WTC11 (cell line): ENCODE results near the gene CORO2B. TPM values are rescaled to one million over a fixed set of nuclear protein-coding genes. Genes with fewer than 3 reads are reported as not detected.

Experiments
- ATAC-seq: fragments of 200-7000 bp; cut with Tn5 transposase; 2 replicates; pipeline ENCODE4 v1.10.0; 2021; ENCODE audit warnings: mild to moderate bottlenecking, moderate library complexity
- CTCF ChIA-PET: fragments of 300-600 bp; sonication (Branson Sonifier 250); formaldehyde crosslinking; loops from one replicate; lab custom pipeline; 2021; ENCODE audit warnings: antibody characterized with exemption; lab: Charles Lee
- POLR2A ChIA-PET: fragments of 350-600 bp; sonication (Branson Sonifier 250); formaldehyde crosslinking; loops from one replicate; lab custom pipeline; 2021; ENCODE audit warnings: antibody characterized with exemption; lab: Charles Lee
- DNase-seq: peaks from one replicate; pipeline ENCODE4 v3.0.0; 2021; ENCODE audit warnings: low spot score
- H3K27ac Mint-ChIP-seq: 2 replicates; pipeline ENCODE4 v1.8.0; 2021; ENCODE audit warnings: mixed read lengths
- H3K27me3 Mint-ChIP-seq: 2 replicates; pipeline ENCODE4 v1.8.0; 2021; ENCODE audit warnings: low read depth, mild to moderate bottlenecking, moderate library complexity, mixed read lengths
- H3K36me3 Mint-ChIP-seq: 2 replicates; pipeline ENCODE4 v1.8.0; 2021; ENCODE audit warnings: mixed read lengths
- H3K4me1 Mint-ChIP-seq: 2 replicates; pipeline ENCODE4 v1.8.0; 2022; ENCODE audit warnings: mixed read lengths
- H3K4me3 Mint-ChIP-seq: 2 replicates; pipeline ENCODE4 v1.8.0; 2021; ENCODE audit warnings: mild to moderate bottlenecking, moderate library complexity, mixed read lengths
- H3K9me3 Mint-ChIP-seq: 2 replicates; pipeline ENCODE4 v1.8.0; 2021; ENCODE audit warnings: mixed read lengths
- ATF1 ChIP-seq: sonication (generic); formaldehyde crosslinking; IDR thresholded peaks from 2 replicates; pipeline ENCODE4 v1.8.1; 2023; ENCODE audit warnings: mild to moderate bottlenecking, moderate library complexity, missing genetic modification reagents
- CREB1 ChIP-seq: sonication (generic); formaldehyde crosslinking; IDR thresholded peaks from 2 replicates; pipeline ENCODE4 v1.8.0; 2023; ENCODE audit warnings: mild to moderate bottlenecking, missing genetic modification reagents
- E2F1 ChIP-seq: sonication (generic); formaldehyde crosslinking; IDR thresholded peaks from 2 replicates; pipeline ENCODE4 v1.8.0; 2022; ENCODE audit warnings: mild to moderate bottlenecking, missing genetic modification reagents
- E2F5 ChIP-seq: sonication (generic); formaldehyde crosslinking; IDR thresholded peaks from 2 replicates; pipeline ENCODE4 v1.8.1; 2022; ENCODE audit warnings: mild to moderate bottlenecking, moderate library complexity, missing genetic modification reagents
- ETV6 ChIP-seq: sonication (generic); formaldehyde crosslinking; IDR thresholded peaks from 2 replicates; pipeline ENCODE4 v1.8.1; 2022; ENCODE audit warnings: mild to moderate bottlenecking, missing genetic modification reagents
- FOXJ3 ChIP-seq: sonication (generic); formaldehyde crosslinking; IDR thresholded peaks from 2 replicates; pipeline ENCODE4 v1.9.0; 2021; ENCODE audit warnings: missing genetic modification reagents, mild to moderate bottlenecking, borderline replicate concordance
- GABPB1 ChIP-seq: sonication (generic); formaldehyde crosslinking; IDR thresholded peaks from 2 replicates; pipeline ENCODE4 v1.8.1; 2023; ENCODE audit warnings: mild to moderate bottlenecking, missing genetic modification reagents
- HMGXB4 ChIP-seq: sonication (generic); formaldehyde crosslinking; IDR thresholded peaks from 2 replicates; pipeline ENCODE4 v1.8.1; 2023; ENCODE audit warnings: mild to moderate bottlenecking, moderate library complexity, missing genetic modification reagents
- JUN ChIP-seq: sonication (generic); formaldehyde crosslinking; IDR thresholded peaks from 2 replicates; pipeline ENCODE4 v1.8.0; 2023; ENCODE audit warnings: mild to moderate bottlenecking, missing genetic modification reagents
- NFATC4 ChIP-seq: fragments of 250-450 bp; sonication (Bioruptor Pico); IDR thresholded peaks from 2 replicates; pipeline ENCODE4 v1.9.0; 2021; ENCODE audit warnings: mild to moderate bottlenecking
- NFYB ChIP-seq: sonication (generic); formaldehyde crosslinking; conservative IDR thresholded peaks from 2 replicates; pipeline ENCODE4 v1.8.0; 2022; ENCODE audit warnings: low read depth, missing genetic modification reagents
- PRRX2 ChIP-seq: fragments of 250-450 bp; sonication (Bioruptor Pico); IDR thresholded peaks from 2 replicates; pipeline ENCODE4 v1.8.0; 2021; ENCODE audit warnings: mild to moderate bottlenecking
- SMAD3 ChIP-seq: sonication (generic); formaldehyde crosslinking; IDR thresholded peaks from 2 replicates; pipeline ENCODE4 v1.8.0; 2022; ENCODE audit warnings: missing genetic modification reagents, mild to moderate bottlenecking, borderline replicate concordance
- SMAD4 ChIP-seq: sonication (generic); formaldehyde crosslinking; IDR thresholded peaks from 2 replicates; pipeline ENCODE4 v1.8.0; 2022; ENCODE audit warnings: mild to moderate bottlenecking, missing genetic modification reagents
- SOX15 ChIP-seq: fragments of 250-450 bp; sonication (Bioruptor Pico); IDR thresholded peaks from 2 replicates; pipeline ENCODE4 v1.9.0; 2021; ENCODE audit warnings: mild to moderate bottlenecking
- SP1 ChIP-seq: sonication (generic); formaldehyde crosslinking; conservative IDR thresholded peaks from 2 replicates; pipeline ENCODE4 v1.8.1; 2022; ENCODE audit warnings: missing genetic modification reagents
- STAT6 ChIP-seq: sonication (generic); formaldehyde crosslinking; conservative IDR thresholded peaks from 2 replicates; pipeline ENCODE4 v1.8.1; 2023; ENCODE audit warnings: mild to moderate bottlenecking, low read depth, missing genetic modification reagents, moderate library complexity
- ZBTB43 ChIP-seq: sonication (generic); formaldehyde crosslinking; IDR thresholded peaks from 2 replicates; pipeline ENCODE4 v1.8.1; 2023; ENCODE audit warnings: mild to moderate bottlenecking, missing genetic modification reagents
- ZNF121 ChIP-seq: sonication (generic); formaldehyde crosslinking; IDR thresholded peaks from 2 replicates; pipeline ENCODE4 v1.8.0; 2023; ENCODE audit warnings: missing genetic modification reagents
- ZNF512 ChIP-seq: sonication (generic); formaldehyde crosslinking; IDR thresholded peaks from 2 replicates; pipeline ENCODE4 v1.8.1; 2022; ENCODE audit warnings: missing genetic modification reagents, borderline replicate concordance
- total RNA-seq: library from RNA; stranded (reverse); gene quantifications from 3 replicates; pipeline ENCODE4 v1.2.3, GENCODE V29; 2021
- TF ChIP-seq, protein P1 (sequence below): fragments of 250-450 bp; sonication (Bioruptor Pico); conservative IDR thresholded peaks from 2 replicates; pipeline ENCODE4 v1.9.0; 2021; ENCODE audit warnings: mild to moderate bottlenecking
- TF ChIP-seq, protein P2 (sequence below): fragments of 250-450 bp; sonication (Bioruptor Pico); IDR thresholded peaks from 2 replicates; pipeline ENCODE4 v2.1.2; 2022; ENCODE audit warnings: mild to moderate bottlenecking, moderate library complexity

Gene CORO2B
- total RNA-seq, 1 experiment from 2014 or later, result 4.9 TPM

- TF ChIP-seq E2F1 (CRISPR knock-in tag), result no peak
- no peak for TF ChIP-seq GABPB1 (CRISPR knock-in tag)
- no peak for TF ChIP-seq HMGXB4 (CRISPR knock-in tag)
- TF ChIP-seq ZNF512, result no peak
- no peak for TF ChIP-seq ETV6
- no peak for TF ChIP-seq SMAD3 (CRISPR knock-in tag)
- no peak for TF ChIP-seq STAT6 (CRISPR knock-in tag)
- TF ChIP-seq JUN (CRISPR knock-in tag), result no peak
These were observed 37.6 kb downstream of the CORO2B start (continued) for GRCh38 chr15:68616397-68616796.

GRCh38 chr15:68617001-68617400 is 38.2 kb downstream of the CORO2B start:
- ChIA-PET POLR2A (no interaction called here), CTCF (interaction anchor here (1.3 kb wide), 1 partner anchor 15 kb away, joined by 5 read pairs; no protein-coding TSS in a partner anchor)
- Mint-ChIP-seq H3K27me3 (peaks cover 3% of the 10 kb centered on the region; the same call in 1 of the 2 replicates), H3K4me3 (no peak overlapping the region), H3K4me1 (peaks cover 37% of the 10 kb centered on the region), H3K9me3 (peaks cover 5% of the 10 kb centered on the region), H3K27ac (no peak overlapping the region), H3K36me3 (peaks cover 3% of the 10 kb centered on the region; the same call in 1 of the 2 replicates)
- DNase-seq (no peak), ATAC-seq (no peak)
- TF ChIP-seq ZBTB43 (CRISPR knock-in tag) (no peak), SP1 (CRISPR knock-in tag) (no peak), NFATC4 (CRISPR knock-in tag) (no peak), SOX15 (CRISPR knock-in tag) (no peak), PRRX2 (CRISPR knock-in tag) (no peak), SMAD4 (CRISPR knock-in tag) (no peak), ATF1 (CRISPR knock-in tag) (no peak), NFYB (no peak), HMGXB4 (CRISPR knock-in tag) (no peak), CREB1 (CRISPR knock-in tag) (no peak), E2F5 (CRISPR knock-in tag) (no peak), FOXJ3 (CRISPR knock-in tag) (no peak), ZNF121 (CRISPR knock-in tag) (no peak), GABPB1 (CRISPR knock-in tag) (no peak)
- TF ChIP-seq, protein P1, sequence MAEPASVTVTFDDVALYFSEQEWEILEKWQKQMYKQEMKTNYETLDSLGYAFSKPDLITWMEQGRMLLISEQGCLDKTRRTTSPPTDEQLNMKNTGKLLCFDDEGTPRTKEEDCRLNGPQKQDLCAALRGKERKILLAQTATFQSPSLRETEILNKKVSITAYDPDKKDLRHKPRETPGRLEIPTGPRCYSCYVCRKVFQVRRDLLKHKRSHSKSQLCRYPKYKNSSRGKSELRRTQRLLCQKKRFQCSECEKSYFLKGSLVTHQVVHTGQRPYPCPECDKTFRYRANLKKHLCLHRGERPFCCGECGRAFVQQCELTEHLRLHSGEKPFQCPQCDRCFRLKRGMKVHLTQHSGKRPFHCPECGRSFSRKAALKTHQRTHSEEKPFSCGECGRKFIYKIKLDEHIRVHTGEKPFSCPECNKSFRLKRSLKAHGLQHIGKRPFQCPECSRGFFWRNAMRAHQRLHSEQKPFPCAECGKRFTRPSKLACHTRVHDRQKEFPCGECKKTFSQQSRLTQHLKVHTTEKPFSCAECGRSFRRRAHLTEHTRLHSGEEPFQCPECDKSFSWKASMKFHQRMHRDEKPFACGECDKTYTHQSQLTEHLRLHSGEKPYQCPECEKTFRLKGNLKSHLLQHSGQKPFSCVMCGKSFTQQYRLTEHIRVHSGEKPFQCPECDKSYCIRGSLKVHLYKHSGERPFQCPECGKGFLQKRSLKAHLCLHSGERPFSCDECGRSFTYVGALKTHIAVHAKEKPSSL (CRISPR knock-in tag), result no peak
- TF ChIP-seq, protein P2, sequence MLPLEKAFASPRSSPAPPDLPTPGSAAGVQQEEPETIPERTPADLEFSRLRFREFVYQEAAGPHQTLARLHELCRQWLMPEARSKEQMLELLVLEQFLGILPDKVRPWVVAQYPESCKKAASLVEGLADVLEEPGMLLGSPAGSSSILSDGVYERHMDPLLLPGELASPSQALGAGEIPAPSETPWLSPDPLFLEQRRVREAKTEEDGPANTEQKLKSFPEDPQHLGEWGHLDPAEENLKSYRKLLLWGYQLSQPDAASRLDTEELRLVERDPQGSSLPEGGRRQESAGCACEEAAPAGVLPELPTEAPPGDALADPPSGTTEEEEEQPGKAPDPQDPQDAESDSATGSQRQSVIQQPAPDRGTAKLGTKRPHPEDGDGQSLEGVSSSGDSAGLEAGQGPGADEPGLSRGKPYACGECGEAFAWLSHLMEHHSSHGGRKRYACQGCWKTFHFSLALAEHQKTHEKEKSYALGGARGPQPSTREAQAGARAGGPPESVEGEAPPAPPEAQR, result no peak
